Measurements from ENCODE around the gene RIN3.

The RIN3 gene

GRCh38 chr14:92680781-92681650 lies 167.4 kb downstream of the RIN3 start:
- peak; percentile 90 for TF ChIP-seq CTCF (IDR thresholded peaks at IDR 0.05; ENCODE audit: extremely low read depth, insufficient read depth, missing control alignments)
- in situ Hi-C loops (cut with MboI; ENCODE audit: low pct_unique_long_range_greater_than_20kb, low sequenced_read_pairs, unreplicated experiment), result loop anchor here (25.0 kb wide), 1 partner anchor 544 kb away; no protein-coding TSS in a partner anchor
- peak; percentile 81 for DNase-seq (ENCODE audit: low spot score)

GRCh38 chr14:92683041-92683440 lies 169.5 kb downstream of the RIN3 start:
- in situ Hi-C loops (cut with MboI; ENCODE audit: low pct_unique_long_range_greater_than_20kb, low sequenced_read_pairs, unreplicated experiment), result loop anchor here (25.0 kb wide), 1 partner anchor 546 kb away; no protein-coding TSS in a partner anchor

GRCh38 chr14:92684801-92685560 lies 171.4 kb downstream of the RIN3 start:
- DNase-seq (ENCODE audit: low spot score), result no peak
- TF ChIP-seq CTCF (IDR thresholded peaks at IDR 0.05; ENCODE audit: extremely low read depth, insufficient read depth, missing control alignments), result no peak
- in situ Hi-C loops (cut with MboI; ENCODE audit: low pct_unique_long_range_greater_than_20kb, low sequenced_read_pairs, unreplicated experiment), result loop anchor here (25.0 kb wide), 1 partner anchor 548 kb away; no protein-coding TSS in a partner anchor

More at GRCh38 chr14:92683041-92683440, 169.5 kb downstream of the RIN3 start:
- DNase-seq (ENCODE audit: low spot score), result no peak
- no peak for TF ChIP-seq CTCF (IDR thresholded peaks at IDR 0.05; ENCODE audit: extremely low read depth, insufficient read depth, missing control alignments)

- no peak for DNase-seq (ENCODE audit: low spot score)
- in situ Hi-C loops (cut with MboI; ENCODE audit: low pct_unique_long_range_greater_than_20kb, low sequenced_read_pairs, unreplicated experiment), result loop anchor here (25.0 kb wide), 1 partner anchor 549 kb away; no protein-coding TSS in a partner anchor
- no peak for TF ChIP-seq CTCF (IDR thresholded peaks at IDR 0.05; ENCODE audit: extremely low read depth, insufficient read depth, missing control alignments)
Observed at GRCh38 chr14:92685784-92686355, 172.3 kb downstream of the RIN3 start.

- no peak for TF ChIP-seq CTCF (IDR thresholded peaks at IDR 0.05; ENCODE audit: extremely low read depth, insufficient read depth, missing control alignments)
- no peak for DNase-seq (ENCODE audit: low spot score)
- in situ Hi-C loops (cut with MboI; ENCODE audit: low pct_unique_long_range_greater_than_20kb, low sequenced_read_pairs, unreplicated experiment), result loop anchor here (25.0 kb wide), 1 partner anchor 549 kb away; no protein-coding TSS in a partner anchor
Observed at GRCh38 chr14:92686411-92686899, 172.9 kb downstream of the RIN3 start.

- in situ Hi-C loops (cut with MboI; ENCODE audit: low pct_unique_long_range_greater_than_20kb, low sequenced_read_pairs, unreplicated experiment), result loop anchor here (25.0 kb wide), 1 partner anchor 550 kb away; no protein-coding TSS in a partner anchor
- TF ChIP-seq CTCF (IDR thresholded peaks at IDR 0.05; ENCODE audit: extremely low read depth, insufficient read depth, missing control alignments), result peak; percentile 98
- peak; percentile 93 for DNase-seq (ENCODE audit: low spot score)
Observed at GRCh38 chr14:92686900-92687427, 173.4 kb downstream of the RIN3 start.
